DMS79 (cell line): ENCODE data around the gene WNT10A.

Experiments
- DNase-seq: peaks from one replicate; lab custom pipeline; 2025; lab: John Stamatoyannopoulos, UW

WNT10A gene

GRCh38 chr2:218857371-218858137 lies 23.1 kb upstream of the WNT10A start:
- DNase-seq = no peak

DNA sequence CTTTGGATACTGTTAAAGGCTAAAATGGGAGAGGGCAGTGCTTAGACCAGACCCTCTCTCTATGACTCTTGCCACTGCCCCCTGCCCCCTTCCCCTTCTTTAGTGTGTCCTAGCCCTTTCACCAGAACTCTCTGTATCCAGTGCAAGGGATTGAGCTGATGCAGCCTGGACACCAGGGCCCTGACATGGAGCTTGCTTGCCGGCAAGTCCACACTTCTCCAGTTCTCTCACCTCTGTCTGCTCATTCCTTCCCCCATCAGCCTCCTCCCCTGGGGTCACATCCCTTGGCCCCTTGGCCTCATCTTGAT lies 22.6 kb upstream of the WNT10A start:
- DNase-seq = no peak

DNA sequence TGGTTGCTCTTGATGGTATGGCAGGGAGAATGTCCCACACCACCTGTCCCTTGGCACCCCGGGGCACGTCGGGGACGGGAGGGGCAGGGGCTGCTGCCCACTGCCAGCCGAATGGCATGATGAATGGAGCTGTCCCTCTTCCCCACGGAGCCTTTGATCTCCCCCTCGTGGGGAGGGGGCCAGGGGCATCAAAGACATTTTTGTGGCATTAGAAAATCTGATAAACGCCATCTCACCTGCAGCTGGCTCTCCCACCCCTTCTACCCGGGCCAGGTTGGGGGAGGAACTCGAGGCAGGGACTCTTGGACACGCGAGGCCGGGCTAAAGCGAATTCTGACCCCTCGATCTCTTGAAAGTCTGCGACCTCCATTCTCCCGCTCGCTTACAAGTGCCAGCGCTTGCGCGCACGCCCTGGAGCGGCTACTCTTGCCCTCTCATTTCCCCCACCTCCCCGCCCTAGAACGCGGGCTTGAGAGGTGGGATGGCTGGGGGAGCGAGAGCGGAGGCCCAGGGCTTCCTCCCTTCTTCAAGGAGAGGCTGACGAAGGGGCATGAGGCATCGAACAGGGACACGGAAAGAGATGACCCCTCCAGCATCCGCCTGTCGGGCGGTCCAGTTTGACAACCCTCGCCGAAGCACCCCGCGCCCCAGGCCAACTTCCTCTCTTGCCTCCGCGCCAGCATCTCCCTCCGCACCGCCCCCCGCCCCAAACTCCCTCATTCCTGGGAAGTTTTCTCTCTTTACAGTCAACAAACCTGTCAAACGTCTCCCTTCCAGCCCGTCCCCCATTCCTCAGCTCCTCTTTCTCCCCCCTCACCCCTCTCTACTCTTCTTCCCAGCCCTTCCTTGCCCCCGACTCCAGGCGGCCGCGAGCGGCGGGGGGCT lies 21.7 kb upstream of the WNT10A start:
- no peak for DNase-seq

DNA sequence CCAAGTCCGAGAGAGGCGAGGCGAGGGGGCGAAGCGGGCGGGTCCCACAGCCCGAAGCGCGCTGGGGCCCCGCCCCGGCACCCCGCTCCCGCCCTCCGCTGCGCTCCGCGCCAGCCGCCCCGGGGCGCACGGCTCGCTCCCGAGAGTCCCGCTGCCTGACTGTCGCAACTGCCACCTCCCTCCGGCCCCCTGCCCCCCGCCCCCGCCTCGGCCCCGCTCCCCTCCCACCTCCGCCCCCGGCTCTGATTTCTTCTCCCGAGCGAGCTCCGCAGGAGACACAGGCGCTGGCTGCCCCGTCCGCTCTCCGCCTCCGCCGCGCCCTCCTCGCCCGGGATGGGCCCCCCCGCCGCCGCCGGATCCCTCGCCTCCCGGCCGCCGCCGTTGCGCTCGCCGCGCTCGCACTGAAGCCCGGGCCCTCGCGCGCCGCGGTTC lies 21.1 kb upstream of the WNT10A start, which contains the start of gene WNT6:
Gene WNT6, plus strand, starts transcription at position 250 of the 432 bp plus-strand sequence. CDS start 233 bp downstream, outside the sequence.
- no peak for DNase-seq

GRCh38 chr2:218859988-218860831 lies 20.4 kb upstream of the WNT10A start:
- no peak for DNase-seq

- DNase-seq = peak; percentile 51
Observed at GRCh38 chr2:218860950-218861381, 19.7 kb upstream of the WNT10A start.

GRCh38 chr2:218861645-218862318 lies 18.9 kb upstream of the WNT10A start:
- DNase-seq = no peak

DNA sequence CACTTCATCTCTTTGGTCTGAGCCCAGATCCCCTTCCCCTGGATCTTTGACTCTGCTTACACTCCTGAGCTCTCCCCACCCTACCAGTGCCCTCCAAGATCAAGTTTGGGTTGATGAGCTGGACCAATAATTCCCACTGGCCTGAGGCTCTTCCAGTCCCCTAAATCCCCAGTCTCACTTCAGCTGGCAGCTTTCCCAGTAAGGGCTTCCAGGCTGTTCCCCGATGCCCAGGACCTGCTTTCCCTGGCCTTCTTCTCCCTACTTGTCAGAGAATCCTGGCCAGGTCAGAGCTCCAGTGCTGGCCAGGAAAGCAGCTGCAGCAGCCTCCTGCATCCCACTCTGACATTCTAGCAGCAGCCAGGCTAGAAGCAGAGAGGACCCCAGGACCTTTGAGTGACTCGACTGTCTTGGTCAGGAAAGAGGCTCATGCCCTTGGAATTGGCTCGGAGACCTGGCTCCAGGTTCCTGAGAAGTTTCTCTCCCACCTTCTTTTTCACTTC lies 17.6 kb upstream of the WNT10A start:
- DNase-seq = no peak

DNA sequence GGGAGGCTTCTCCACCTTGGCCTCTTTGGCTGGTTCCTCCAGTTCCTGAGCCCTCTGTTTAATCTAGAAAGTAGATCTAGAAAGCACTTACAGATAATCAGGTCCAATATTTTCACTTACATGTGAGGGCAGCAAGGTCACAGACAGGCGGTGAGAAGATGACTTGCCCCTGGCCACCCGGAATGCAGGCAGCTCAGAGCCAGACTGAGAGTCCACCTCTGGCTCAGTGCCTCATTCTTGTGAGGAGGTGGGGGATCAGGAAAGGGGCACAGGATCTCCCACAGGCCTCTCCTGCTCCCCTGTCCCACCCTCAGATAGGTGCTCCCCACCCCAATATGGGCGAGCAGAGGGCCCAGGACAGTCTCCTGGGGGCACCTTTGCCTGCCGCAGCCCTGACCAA lies 15.3 kb upstream of the WNT10A start:
- no peak for DNase-seq

- DNase-seq = no peak
Observed at GRCh38 chr2:218865999-218866398, 14.7 kb upstream of the WNT10A start.

GRCh38 chr2:218867900-218868299 lies 12.8 kb upstream of the WNT10A start:
- DNase-seq = no peak

GRCh38 chr2:218869064-218869463 lies 11.6 kb upstream of the WNT10A start:
- DNase-seq = no peak

DNA sequence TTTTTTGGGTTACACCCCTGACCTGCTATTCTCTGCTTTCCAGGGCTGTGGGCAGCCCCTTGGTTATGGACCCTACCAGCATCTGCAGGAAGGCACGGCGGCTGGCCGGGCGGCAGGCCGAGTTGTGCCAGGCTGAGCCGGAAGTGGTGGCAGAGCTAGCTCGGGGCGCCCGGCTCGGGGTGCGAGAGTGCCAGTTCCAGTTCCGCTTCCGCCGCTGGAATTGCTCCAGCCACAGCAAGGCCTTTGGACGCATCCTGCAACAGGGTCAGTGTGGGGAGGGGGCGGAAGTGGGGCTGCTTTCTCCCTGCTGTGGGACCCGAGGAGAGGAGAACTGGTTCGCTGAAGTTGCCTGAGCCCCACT lies 9.7 kb upstream of the WNT10A start:
- no peak for DNase-seq

GRCh38 chr2:218871345-218872302 lies 9.0 kb upstream of the WNT10A start:
- DNase-seq = no peak

DNA sequence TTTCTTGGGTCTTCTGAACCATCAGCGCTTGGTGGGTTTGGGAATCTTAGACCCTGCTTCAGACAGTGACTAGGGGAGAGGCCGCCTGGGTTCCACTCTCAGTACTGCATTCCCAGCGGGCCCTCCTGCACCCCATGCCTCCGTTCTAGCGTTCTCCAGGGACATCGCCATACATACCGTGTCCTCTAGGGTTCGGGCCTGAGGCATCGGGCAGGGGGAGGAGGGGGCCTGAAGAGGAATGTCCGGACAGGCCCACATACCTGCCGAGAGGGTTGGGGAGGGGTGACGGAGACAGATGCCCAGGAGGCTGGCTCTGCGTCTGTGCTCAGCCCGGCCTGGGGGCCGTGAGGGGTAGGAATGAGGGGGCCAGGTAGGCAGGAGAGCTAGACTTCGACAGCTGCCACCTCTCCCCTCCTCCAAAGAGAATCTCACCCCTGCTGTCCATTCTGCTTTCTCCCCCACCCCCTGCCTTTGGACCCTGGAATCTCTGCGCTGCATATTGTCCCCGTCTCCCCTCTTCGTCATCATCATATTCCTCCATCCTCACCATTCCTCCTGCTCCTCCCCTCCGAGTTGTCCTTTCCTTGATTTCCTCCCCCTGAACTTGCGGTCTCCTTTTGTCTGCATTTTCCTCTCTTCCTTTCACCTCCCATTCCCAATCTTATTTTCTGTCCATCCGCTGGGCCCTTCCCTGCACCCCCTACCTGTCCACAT lies 7.8 kb upstream of the WNT10A start:
- DNase-seq = no peak

- no peak for DNase-seq
Observed at GRCh38 chr2:218873359-218874194, 7.1 kb upstream of the WNT10A start.

- no peak for DNase-seq
Observed at GRCh38 chr2:218875692-218876246, 4.9 kb upstream of the WNT10A start.

DNA sequence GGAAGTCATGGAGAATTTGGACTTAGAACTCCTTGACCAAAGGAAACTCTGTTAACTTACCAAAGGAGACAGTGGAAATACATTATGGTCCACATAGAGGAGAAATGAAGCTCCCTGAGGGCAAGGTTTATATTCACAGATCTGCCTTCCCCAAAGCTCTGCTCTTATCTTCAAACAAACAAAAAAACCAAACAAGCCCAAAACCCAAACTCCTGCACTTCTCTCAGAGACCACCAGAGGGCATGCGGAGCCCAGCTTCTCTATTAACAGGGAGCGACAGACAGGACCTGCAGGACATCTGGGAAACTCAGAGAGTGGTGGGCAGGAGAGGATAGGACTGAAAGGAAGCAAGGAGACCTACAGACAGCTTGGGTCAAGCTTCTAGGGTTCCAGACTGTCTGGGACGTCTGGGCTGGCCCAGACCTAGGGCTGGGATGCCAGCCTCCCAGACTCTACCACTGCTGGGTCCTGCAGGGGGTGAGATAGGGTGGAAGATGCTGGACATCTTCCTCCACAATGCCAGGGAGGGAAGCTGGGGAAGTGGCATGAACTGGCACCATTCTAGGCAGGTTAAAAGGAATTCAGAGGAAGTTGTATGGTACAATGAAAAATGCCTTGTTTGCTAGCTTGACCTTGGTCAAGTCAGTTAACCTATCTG lies 4.0 kb upstream of the WNT10A start:
- peak; percentile 16 for DNase-seq
